Stimulated activated CD8-positive, alpha-beta memory T cell treated with anti-CD3 and anti-CD28 coated beads, Interleukin-15, amount 100 ng/mL, for 4 hours (primary cell): Measurements from ENCODE around the gene CNGB1.
"Not testable (repeated sequence)": the region's sequence is repeated elsewhere in the genome, so short reads cannot be mapped to it uniquely, and the experiment has no call there.

Source experiments
- DNase-seq, 2 donors: peaks; one replicate each; pipeline ENCODE4 v3.0.0-alpha.2; 2020; ENCODE audit warnings: low read depth in 2 of 2

The CNGB1 gene

DNA sequence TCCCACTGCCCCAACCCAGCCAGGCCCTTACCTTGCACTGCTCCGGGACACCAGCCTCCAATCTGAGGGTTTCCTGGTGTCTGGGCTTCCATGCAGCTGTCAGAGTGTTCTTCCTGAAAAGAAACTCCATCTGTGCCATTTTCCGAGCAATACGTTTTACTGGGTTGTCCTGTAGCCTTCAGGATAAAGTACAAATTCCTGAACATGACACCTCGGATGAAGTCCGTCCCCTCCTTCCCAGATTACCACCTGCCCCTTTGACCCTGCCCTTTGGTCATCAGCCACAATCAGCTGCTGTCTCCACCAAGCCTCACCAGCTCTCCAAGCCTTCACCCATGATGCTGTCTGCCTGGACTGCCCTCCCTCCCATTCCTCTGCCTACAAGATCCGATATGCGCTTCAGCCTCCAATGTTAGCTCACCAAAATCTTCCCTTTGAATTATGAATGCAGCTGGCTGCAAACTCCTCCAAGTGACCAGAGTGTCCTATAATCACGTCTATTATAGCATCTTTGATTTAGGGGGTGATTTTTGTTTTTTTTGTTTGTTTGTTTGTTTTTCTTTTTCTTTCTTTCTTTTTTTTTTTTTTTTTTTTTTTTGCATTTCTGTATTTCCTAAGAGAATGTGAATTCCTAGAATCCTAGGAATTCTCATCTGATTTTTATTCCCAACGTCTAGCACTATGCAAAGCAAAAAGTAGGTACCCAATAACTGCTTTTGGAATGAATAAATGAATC, 108.1 kb downstream of the CNGB1 start:
- no peak for DNase-seq

GRCh38 chr16:57859331-57859730, 111.6 kb downstream of the CNGB1 start:
- no peak for DNase-seq

- DNase-seq, result no peak
These were observed 112.3 kb downstream of the CNGB1 start for GRCh38 chr16:57858635-57859034.

GRCh38 chr16:57857991-57858390, 112.9 kb downstream of the CNGB1 start:
- DNase-seq, result not testable (repeated sequence)

DNA sequence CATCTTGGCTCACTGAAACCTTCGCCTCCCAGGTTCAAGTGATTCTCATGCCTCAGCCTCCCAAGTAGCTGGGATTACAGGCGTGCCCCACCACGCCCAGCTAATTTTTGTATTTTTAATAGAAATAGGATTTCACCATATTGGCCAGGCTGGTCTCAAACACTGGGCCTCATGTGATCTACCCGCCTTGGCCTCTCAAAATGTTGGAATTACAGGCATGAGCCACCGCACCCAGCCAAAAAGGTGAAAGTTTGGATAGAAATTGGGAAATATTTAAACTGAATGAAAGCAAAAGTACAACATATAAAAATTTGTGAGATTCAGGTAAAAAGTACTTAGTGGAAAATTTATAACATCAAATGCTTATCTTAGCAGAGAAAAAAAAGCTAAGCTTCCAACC, 115.7 kb downstream of the CNGB1 start:
- no peak for DNase-seq

- no peak for DNase-seq
These were observed 118.7 kb downstream of the CNGB1 start for GRCh38 chr16:57852189-57852588.

GRCh38 chr16:57848181-57848580, 122.7 kb downstream of the CNGB1 start:
- DNase-seq, result no peak

GRCh38 chr16:57846931-57847330, 124.0 kb downstream of the CNGB1 start:
- DNase-seq, result not testable (repeated sequence)

DNA sequence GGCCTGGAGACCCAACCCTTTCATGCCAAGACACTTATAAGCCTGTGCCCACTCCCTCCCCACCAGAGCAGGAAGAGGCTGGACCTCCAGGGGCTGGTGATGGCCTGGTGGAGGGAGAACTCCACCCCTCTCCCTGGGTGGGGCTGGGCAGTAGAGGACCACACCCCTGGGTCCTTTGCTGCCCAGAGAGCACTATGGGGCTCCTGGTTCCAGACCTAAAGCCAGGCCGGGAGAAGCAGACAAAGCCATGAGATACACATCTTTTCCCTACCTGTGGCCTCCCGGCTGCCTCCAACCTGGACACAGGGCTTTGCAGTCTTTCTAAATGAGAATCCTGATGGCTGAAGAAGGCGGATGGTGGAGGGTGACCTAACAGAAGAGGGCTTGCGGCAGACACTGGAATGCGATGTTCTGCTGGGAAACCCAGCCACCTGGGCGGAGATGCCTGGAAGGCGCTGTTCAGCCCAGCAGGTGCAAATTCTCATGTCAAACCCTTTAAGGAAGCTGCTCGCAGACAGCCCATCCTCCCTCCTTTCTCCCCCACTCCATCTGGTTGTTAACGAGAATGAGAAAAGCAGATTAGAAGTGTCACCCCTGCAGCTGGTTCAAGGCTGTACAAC, 124.7 kb downstream of the CNGB1 start:
- no peak for DNase-seq

GRCh38 chr16:57845115-57845514, 125.8 kb downstream of the CNGB1 start:
- DNase-seq, result no peak

DNA sequence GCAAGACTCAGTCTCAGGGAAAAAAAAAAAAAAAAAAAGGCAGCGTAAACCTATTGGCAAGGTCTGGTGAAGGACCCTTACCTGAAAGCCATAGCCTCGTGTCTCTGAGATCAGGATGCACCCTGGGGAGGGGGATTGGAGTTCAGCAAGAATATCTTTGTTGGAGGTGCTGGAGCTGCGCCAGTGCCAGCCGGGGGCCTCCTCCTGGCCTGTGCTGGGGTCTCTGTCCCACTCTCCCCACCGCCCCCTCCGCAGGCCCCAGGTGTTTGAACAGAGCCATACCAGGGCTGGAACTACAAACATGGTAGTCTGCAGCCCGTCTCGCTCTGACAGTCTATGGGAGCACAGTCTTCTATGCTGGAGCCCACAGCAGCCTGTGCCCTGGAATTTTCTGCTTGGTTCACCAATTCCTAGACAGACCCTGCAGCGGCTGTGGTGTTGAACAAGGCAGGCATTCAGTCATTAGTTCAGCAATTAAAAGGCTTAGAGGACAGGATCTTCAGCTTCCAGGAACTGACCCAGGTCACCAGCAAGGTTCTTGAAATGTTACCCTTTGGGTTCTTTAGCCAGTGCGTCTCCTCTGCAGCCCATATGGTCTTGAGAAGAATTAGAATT, 126.4 kb downstream of the CNGB1 start:
- DNase-seq, result no peak

DNA sequence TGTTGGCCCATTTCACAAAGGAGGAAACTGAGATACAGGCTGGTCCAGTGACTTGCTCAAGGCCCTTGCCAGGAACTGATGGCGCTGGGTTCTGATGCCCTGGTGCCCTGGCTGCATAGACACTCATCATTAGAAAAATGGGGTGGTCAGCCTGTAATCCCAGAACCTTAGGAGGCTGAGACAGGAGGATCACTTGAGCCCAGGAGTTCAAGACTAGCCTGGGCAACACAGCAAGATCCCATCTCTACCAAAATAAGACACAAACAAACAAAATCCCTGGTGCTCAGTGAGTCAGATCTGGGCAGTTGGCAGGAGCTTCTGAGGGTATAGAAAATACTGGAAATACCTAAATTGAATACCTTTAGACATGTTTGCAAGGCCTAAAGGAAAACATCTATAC, 127.5 kb downstream of the CNGB1 start:
- no peak for DNase-seq

DNA sequence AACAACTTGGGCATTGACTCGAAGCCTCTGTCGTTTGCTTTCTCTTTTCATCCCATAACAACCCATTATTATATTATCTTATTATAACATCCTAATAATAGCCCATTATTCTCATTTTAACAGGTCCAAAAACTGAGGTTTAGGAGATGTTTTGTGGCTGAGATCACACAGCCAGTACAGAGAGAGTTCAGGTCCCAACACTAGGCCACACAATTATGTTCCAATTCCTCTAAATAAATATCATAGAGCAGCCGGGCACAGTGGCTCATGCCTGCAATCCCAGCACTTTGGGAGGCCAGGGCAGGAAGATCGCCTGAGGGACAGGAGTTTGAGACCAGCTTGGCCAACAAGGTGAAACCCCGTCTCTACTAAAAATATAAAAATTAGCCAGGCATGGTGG, 128.3 kb downstream of the CNGB1 start:
- DNase-seq, result no peak

DNA sequence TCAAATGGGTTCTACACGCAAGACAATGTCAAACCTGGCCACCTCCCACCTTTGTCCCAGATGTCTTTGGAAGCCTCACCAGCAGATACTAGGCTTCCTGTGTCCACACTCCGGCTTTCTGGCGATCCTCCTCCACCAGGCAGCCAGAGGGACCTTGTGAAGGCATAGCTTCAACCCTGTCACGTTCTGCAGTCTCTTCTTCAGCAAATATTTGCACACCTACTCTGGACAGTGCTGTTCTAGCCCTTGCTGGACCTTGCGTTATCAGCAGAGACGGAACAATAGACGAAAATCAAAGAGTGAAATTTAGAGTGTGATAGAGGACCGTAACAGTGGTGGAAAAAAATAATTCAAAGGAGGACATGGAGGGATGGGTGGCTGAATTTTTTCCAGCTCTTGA, 130.1 kb downstream of the CNGB1 start:
- DNase-seq, result no peak

DNA sequence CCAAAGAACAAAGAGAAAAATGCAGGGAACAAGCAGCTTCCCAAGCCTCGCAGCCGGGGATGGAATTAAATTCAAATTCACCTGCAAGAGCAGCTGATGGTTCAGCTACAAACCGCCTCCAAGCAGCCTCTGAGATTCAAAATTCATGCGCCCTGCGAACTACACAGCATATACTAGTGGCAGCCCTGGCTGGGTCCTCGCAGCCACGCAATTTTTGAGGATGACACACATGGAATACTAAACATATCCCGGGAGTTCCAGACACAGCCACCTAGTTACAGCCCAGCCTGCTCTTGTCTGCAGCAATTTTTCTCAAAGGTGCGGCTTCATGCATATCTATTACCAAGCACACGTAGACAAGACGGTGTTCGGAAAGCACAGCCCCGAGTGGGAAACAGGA, 132.8 kb downstream of the CNGB1 start:
- DNase-seq, result no peak

GRCh38 chr16:57837305-57838125, 133.4 kb downstream of the CNGB1 start:
- no peak for DNase-seq

- not testable (repeated sequence) for DNase-seq
These were observed 135.5 kb downstream of the CNGB1 start for GRCh38 chr16:57835439-57835838.

GRCh38 chr16:57834936-57835335, 136.0 kb downstream of the CNGB1 start:
- DNase-seq, result no peak
